Astrocyte of the cerebellum (primary cell): Measurements from ENCODE around the gene GNAQ.

Source experiments
- DNase-seq: peaks from one replicate; pipeline ENCODE4 v3.0.0-alpha.2; 2011; ENCODE audit warnings: low read depth
- H3K4me3 ChIP-seq: 2 replicates; pipeline ENCODE4 v1.5.1; 2011; ENCODE audit warnings: mild to moderate bottlenecking, low read depth, low read length, moderate library complexity
- CTCF ChIP-seq: IDR thresholded peaks from 2 replicates; pipeline ENCODE4 v1.5.1; 2012; ENCODE audit warnings: low read length, low read depth, moderate library complexity, mild to moderate bottlenecking; ENCODE audit errors: missing control alignments
- in situ Hi-C: cut with HindIII; loops from 2 replicates; pipeline ENCODE4 v1.10.0; 2017; ENCODE audit warnings: low sequenced_read_pairs

GNAQ gene

DNA sequence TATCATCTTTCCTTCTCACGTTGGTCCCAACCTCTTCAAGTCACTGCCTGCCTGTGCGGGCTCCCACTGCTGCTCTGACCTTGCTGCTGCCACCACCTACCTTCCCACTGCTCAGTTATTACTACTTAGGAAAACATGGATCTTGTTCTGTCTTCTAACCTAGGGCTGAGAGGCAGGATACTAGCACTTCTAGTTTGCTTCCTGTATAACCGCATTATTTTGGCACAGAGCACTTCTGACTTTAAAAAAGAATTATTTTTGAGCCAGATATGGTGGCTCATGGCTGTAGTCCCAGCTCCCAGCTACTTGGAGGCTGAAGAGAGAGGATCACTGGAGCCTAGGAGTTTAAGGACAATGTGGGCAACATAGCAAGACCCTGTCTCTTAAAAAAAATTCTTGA is 248.1 kb downstream of the GNAQ start:
- no peak for TF ChIP-seq CTCF
- DNase-seq, result no peak
- in situ Hi-C loops, result no loop called here
- H3K4me3 ChIP-seq, result no peak overlapping the region

GRCh38 chr9:77779010-77779409 is 252.6 kb downstream of the GNAQ start:
- in situ Hi-C loops, result no loop called here
- DNase-seq, result no peak
- H3K4me3 ChIP-seq, result no peak overlapping the region
- TF ChIP-seq CTCF, result no peak

- no peak for DNase-seq
- in situ Hi-C loops, result no loop called here
- no peak overlapping the region for H3K4me3 ChIP-seq
- no peak for TF ChIP-seq CTCF
Observed at GRCh38 chr9:77773381-77773780, 258.2 kb downstream of the GNAQ start.

GRCh38 chr9:77772646-77773045 is 259.0 kb downstream of the GNAQ start:
- no peak overlapping the region for H3K4me3 ChIP-seq
- in situ Hi-C loops, result no loop called here
- no peak for TF ChIP-seq CTCF
- DNase-seq, result no peak

- no peak for DNase-seq
- no peak overlapping the region for H3K4me3 ChIP-seq
- no peak for TF ChIP-seq CTCF
- in situ Hi-C loops, result no loop called here
Observed at GRCh38 chr9:77771171-77771570, 260.4 kb downstream of the GNAQ start.

GRCh38 chr9:77770340-77770739 is 261.3 kb downstream of the GNAQ start:
- DNase-seq, result no peak
- H3K4me3 ChIP-seq, result no peak overlapping the region
- TF ChIP-seq CTCF, result no peak
- in situ Hi-C loops, result no loop called here

DNA sequence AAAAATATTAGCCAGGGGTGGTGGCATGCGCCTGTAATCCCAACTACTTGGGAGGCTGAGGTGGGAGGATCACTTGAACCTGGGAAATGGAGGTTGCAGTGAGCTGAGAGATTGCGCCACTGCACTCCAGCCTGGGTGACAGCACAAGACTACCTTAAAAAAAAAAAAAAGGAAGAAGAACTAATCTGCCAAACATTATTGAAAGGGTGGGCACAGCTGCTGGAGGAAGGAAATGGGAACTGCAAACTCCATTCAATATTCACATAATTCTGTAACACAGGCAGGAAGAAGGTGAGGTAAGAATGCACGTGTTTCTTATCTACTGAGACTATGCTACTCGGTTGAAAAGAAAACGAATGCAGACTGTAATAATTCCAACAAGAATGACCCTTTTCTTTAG is 262.4 kb downstream of the GNAQ start:
- H3K4me3 ChIP-seq, result no peak overlapping the region
- DNase-seq, result no peak

More for the DNA sequence above, 262.4 kb downstream of the GNAQ start:
- TF ChIP-seq CTCF, result no peak
- in situ Hi-C loops, result no loop called here
